Suprapubic skin (tissue), 4 donors: ENCODE data around the gene SGTA. TPM values are rescaled to one million over a fixed set of nuclear protein-coding genes. Genes with fewer than 3 reads are reported as not detected.

Source experiments
- DNase-seq, 2 donors: peaks; one replicate each; pipeline ENCODE4 v3.0.0-alpha.2; 2019; ENCODE audit warnings: low spot score in 2 of 2
- H3K27ac ChIP-seq: fragments of 200-600 bp; sonication (generic); one replicate; pipeline ENCODE4 v1.5.1; 2019
- H3K27me3 ChIP-seq: fragments of 200-600 bp; sonication (generic); one replicate; pipeline ENCODE4 v1.5.1; 2019
- H3K36me3 ChIP-seq: fragments of 200-600 bp; sonication (generic); one replicate; pipeline ENCODE4 v1.5.1; 2019
- H3K4me1 ChIP-seq: fragments of 200-600 bp; sonication (generic); one replicate; pipeline ENCODE4 v1.5.1; 2019
- H3K4me3 ChIP-seq: fragments of 200-600 bp; sonication (generic); one replicate; pipeline ENCODE4 v1.5.1; 2019; ENCODE audit warnings: mild to moderate bottlenecking
- H3K9me3 ChIP-seq: fragments of 200-600 bp; sonication (generic); one replicate; pipeline ENCODE4 v1.5.1; 2019
- CTCF ChIP-seq, 2 donors: fragments of 200-600 bp in 1 of 2; fragments of 450-650 bp in 1 of 2; sonication (generic) in 1 of 2; IDR thresholded peaks; one replicate each; pipeline ENCODE4 v1.5.1; 2016 to 2019; ENCODE audit warnings: antibody characterized with exemption in 2 of 2, mild to moderate bottlenecking in 1 of 2, moderate library complexity in 1 of 2
- EP300 ChIP-seq: sonication (generic); formaldehyde crosslinking; IDR thresholded peaks from one replicate; pipeline ENCODE4 v1.6.1; 2017; ENCODE audit warnings: antibody characterized with exemption
- POLR2A ChIP-seq, 2 donors: fragments of 450-650 bp; IDR thresholded peaks; one replicate each; pipeline ENCODE4 v1.6.1; 2017; ENCODE audit warnings: antibody characterized with exemption in 2 of 2, mild to moderate bottlenecking in 2 of 2, moderate library complexity in 2 of 2
- POLR2AphosphoS5 ChIP-seq, 3 donors: sonication (generic); formaldehyde crosslinking; IDR thresholded peaks; one replicate each; pipeline ENCODE4 v1.6.1; 2017; ENCODE audit warnings: antibody characterized with exemption in 3 of 3
- WGBS: methylation state at CpG from one replicate; pipeline ENCODE4 v1.1.5; 2018; 5-methylcytosine and 5-hydroxymethylcytosine counted together
- total RNA-seq, 4 donors: library from RNA; depleted of rRNA; stranded (reverse); fragments of >200 nt; gene quantifications; one replicate each; pipeline ENCODE4 v1.1.0, GENCODE V29; 2016

The SGTA gene
- total RNA-seq, 4 donors from 2014 or later: 29.1 to 48.9 (median 40.6) TPM

GRCh38 chr19:2770055-2771013, 12.7 kb downstream of the SGTA start:
- no peak for TF ChIP-seq POLR2AphosphoS5 (IDR thresholded peaks at IDR 0.05)
- no peak for TF ChIP-seq EP300
- H3K4me3 ChIP-seq: no peak overlapping the region
- DNase-seq: no peak
- H3K27ac ChIP-seq: no peak overlapping the region
- H3K27me3 ChIP-seq: no peaks in the 10 kb centered on the region
- peaks cover 37% of the 10 kb centered on the region for H3K36me3 ChIP-seq
- WGBS: 74% methylated on average over 29 of the region's 40 CpGs
- no peaks in the 10 kb centered on the region for H3K9me3 ChIP-seq
- H3K4me1 ChIP-seq: peaks cover 16% of the 10 kb centered on the region

- no peak for TF ChIP-seq EP300
These were observed 13.9 kb downstream of the SGTA start for GRCh38 chr19:2769218-2769617.

GRCh38 chr19:2768365-2769132, 14.5 kb downstream of the SGTA start:
- H3K27ac ChIP-seq: no peak overlapping the region
- peaks cover 8% of the 10 kb centered on the region for H3K4me1 ChIP-seq
- H3K4me3 ChIP-seq: no peak overlapping the region
- no peak for DNase-seq
- H3K9me3 ChIP-seq: no peaks in the 10 kb centered on the region
- H3K27me3 ChIP-seq: no peaks in the 10 kb centered on the region
- WGBS: 90% methylated on average over 22 of the region's 29 CpGs
- TF ChIP-seq POLR2AphosphoS5 (IDR thresholded peaks at IDR 0.05): no peak
- TF ChIP-seq EP300: no peak
- TF ChIP-seq POLR2A (IDR thresholded peaks at IDR 0.05): no peak
- H3K36me3 ChIP-seq: peaks cover 54% of the 10 kb centered on the region

More at GRCh38 chr19:2769218-2769617, 13.9 kb downstream of the SGTA start:
- 92% methylated on average over 7 of the region's 8 CpGs for WGBS
- H3K4me3 ChIP-seq: no peak overlapping the region
- no peaks in the 10 kb centered on the region for H3K27me3 ChIP-seq
- H3K9me3 ChIP-seq: no peaks in the 10 kb centered on the region
- H3K27ac ChIP-seq: no peak overlapping the region
- DNase-seq: no peak
- peaks cover 48% of the 10 kb centered on the region for H3K36me3 ChIP-seq
- H3K4me1 ChIP-seq: peaks cover 8% of the 10 kb centered on the region

- H3K4me1 ChIP-seq: peaks cover 8% of the 10 kb centered on the region
- no peak overlapping the region for H3K27ac ChIP-seq
- peaks cover 62% of the 10 kb centered on the region for H3K36me3 ChIP-seq
- no peak for TF ChIP-seq EP300
- H3K9me3 ChIP-seq: no peaks in the 10 kb centered on the region
- 90% methylated on average over 8 of the region's 19 CpGs for WGBS
- H3K27me3 ChIP-seq: no peaks in the 10 kb centered on the region
- H3K4me3 ChIP-seq: no peak overlapping the region
- no peak for DNase-seq
These were observed 15.4 kb downstream of the SGTA start for GRCh38 chr19:2767688-2768087.

- no peak overlapping the region for H3K27ac ChIP-seq
- DNase-seq: no peak
- peaks cover 70% of the 10 kb centered on the region for H3K36me3 ChIP-seq
- H3K4me1 ChIP-seq: peaks cover 8% of the 10 kb centered on the region
- H3K27me3 ChIP-seq: no peaks in the 10 kb centered on the region
- no peak for TF ChIP-seq CTCF (IDR thresholded peaks at IDR 0.05)
- H3K4me3 ChIP-seq: no peak overlapping the region
- 92% methylated on average over 25 of the region's 35 CpGs for WGBS
- no peaks in the 10 kb centered on the region for H3K9me3 ChIP-seq
These were observed 16.3 kb downstream of the SGTA start for GRCh38 chr19:2766594-2767372.

GRCh38 chr19:2765376-2765775, 17.7 kb downstream of the SGTA start:
- no peaks in the 10 kb centered on the region for H3K9me3 ChIP-seq
- no peaks in the 10 kb centered on the region for H3K27me3 ChIP-seq
- H3K27ac ChIP-seq: no peak overlapping the region
- WGBS: 88% methylated on average over 9 of the region's 15 CpGs
- DNase-seq: no peak
- no peak for TF ChIP-seq POLR2A (IDR thresholded peaks at IDR 0.05)
- no peak for TF ChIP-seq EP300
- no peak for TF ChIP-seq CTCF (IDR thresholded peaks at IDR 0.05)
- TF ChIP-seq POLR2AphosphoS5 (IDR thresholded peaks at IDR 0.05): no peak
- peaks cover 81% of the 10 kb centered on the region for H3K36me3 ChIP-seq
- no peak overlapping the region for H3K4me3 ChIP-seq
- H3K4me1 ChIP-seq: peaks cover 5% of the 10 kb centered on the region
